ENCODE measurements around the gene DHDH. TPM values are rescaled to one million over a fixed set of nuclear protein-coding genes. Genes with fewer than 3 reads are reported as not detected.

DHDH gene
- total RNA-seq, 2 experiments from 2014 or later = 0.32 to 0.67 TPM

GRCh38 chr19:48938256-48938655 is 4.8 kb downstream of the DHDH start:
- CTCF ChIA-PET = no interaction called here
- POLR2A ChIA-PET = no interaction called here

- POLR2A ChIA-PET = no interaction called here
- CTCF ChIA-PET = interaction anchor here (0.7 kb wide), 1 partner anchor 15 kb away, joined by 3 read pairs; no protein-coding TSS in a partner anchor
Observed at GRCh38 chr19:48940902-48941301, 7.4 kb downstream of the DHDH start.

- ChIA-PET CTCF (interaction anchor here (0.5 to 1.2 kb wide), 3 partner anchors 50 to 184 kb away, joined by 3 read pairs; partner anchors contain the start of gene GYS1), POLR2A (no interaction called here)
Observed at GRCh38 chr19:48943081-48943480, 9.6 kb downstream of the DHDH start.

DNA sequence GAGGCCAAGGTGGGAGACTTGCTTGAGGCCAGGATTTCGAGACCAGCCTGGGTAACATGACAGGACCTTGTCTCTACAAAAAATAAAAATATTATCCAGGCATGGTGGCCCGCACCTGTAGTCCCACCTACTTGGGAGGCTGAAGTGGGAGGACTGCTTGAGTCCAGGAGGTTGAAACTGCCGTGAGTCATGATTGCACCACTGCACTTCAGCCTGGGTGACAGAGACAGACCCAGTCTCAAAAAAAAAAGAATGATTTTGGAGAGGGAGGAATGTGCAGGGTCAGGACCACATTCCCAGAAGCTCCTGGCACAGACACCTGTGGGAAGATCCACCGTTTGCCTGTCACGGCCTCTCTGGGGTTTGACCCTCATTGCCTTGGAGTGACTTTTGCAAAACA is 11.9 kb downstream of the DHDH start:
- CTCF ChIA-PET = no interaction called here
- POLR2A ChIA-PET = no interaction called here

GRCh38 chr19:48945817-48946216 is 12.3 kb downstream of the DHDH start:
- POLR2A ChIA-PET = no interaction called here
- CTCF ChIA-PET = no interaction called here

- POLR2A ChIA-PET = no interaction called here
- CTCF ChIA-PET = no interaction called here
Observed at GRCh38 chr19:48946463-48947257, 13.2 kb downstream of the DHDH start.

- ChIA-PET POLR2A (no interaction called here), CTCF (no interaction called here)
Observed at GRCh38 chr19:48947258-48947542, 13.7 kb downstream of the DHDH start.

DNA sequence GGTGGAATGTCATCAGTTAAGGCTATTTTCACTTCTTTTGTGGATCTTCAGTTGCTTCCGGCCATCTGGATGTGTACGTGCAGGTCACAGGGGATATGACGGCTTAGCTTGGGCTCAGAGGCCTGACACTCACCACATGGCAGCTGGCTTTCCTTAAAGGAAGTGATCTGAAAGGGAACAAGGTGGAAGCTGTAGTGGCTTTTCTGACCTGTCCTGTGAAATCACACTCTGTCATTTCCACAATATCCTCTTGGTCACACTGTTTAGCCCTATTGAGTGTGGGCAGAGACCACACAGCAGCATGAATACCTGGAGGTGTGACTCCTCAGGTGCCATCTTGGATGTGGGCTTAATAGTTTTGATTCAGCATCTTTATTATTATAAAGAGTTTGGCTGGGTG is 16.7 kb downstream of the DHDH start:
- ChIA-PET CTCF (no interaction called here), POLR2A (no interaction called here)

GRCh38 chr19:48950830-48951519 is 17.5 kb downstream of the DHDH start:
- POLR2A ChIA-PET = no interaction called here

GRCh38 chr19:48953141-48953540 is 19.6 kb downstream of the DHDH start:
- CTCF ChIA-PET = interaction anchor here (0.7 to 1.5 kb wide), 4 partner anchors 18 to 110 kb away, joined by 3 to 5 read pairs (median 3); partner anchors contain the start of genes GYS1 and RUVBL2
- POLR2A ChIA-PET = no interaction called here

More at GRCh38 chr19:48950830-48951519, 17.5 kb downstream of the DHDH start:
- CTCF ChIA-PET = no interaction called here

- CTCF ChIA-PET = interaction anchor here (1.0 to 1.5 kb wide), 3 partner anchors 16 to 111 kb away, joined by 3 to 5 read pairs (median 5); partner anchors contain the start of genes GYS1 and RUVBL2
- POLR2A ChIA-PET = interaction anchor here (0.5 to 2.2 kb wide), 6 partner anchors 10 to 39 kb away, joined by 3 to 6 read pairs (median 4); partner anchors contain the start of genes FTL, GYS1 and RUVBL2
Observed at GRCh38 chr19:48953990-48954594, 20.6 kb downstream of the DHDH start.

DNA sequence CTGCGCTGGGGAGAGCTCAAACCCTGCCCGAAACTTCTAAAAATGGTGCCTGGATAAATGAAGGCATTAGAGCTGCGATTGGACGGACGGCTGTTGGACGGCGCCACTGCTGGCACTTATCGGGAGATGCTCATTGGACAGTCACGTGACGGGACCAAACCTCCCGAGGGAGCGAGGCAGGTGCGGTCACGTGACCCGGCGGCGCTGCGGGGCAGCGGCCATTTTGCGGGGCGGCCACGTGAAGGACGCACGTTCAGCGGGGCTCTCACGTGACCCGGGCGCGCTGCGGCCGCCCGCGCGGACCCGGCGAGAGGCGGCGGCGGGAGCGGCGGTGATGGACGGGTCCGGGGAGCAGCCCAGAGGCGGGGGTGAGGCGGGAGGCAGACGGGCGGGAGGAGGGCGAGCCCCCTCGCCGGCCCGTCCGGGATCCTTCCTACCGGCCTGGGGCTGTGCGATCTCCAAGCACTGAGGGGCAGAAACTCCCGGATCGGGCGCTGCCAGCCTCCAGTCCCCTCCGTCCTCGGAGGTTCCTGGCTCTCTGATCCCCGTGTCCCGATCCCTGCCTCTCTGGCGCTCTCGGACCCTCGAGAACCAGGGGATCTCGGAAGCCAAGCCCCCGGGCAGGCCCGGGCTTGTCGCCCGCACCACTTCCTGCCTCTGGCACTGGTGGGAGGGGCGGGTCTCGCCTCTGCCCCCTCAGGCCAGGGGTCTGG is 21.3 kb downstream of the DHDH start, which contains the start of gene BAX:
Gene BAX (plus strand): TSS at position 281 of the 713 bp plus-strand sequence. CDS start 54 bp downstream, at position 335.
- POLR2A ChIA-PET = interaction anchor here (0.5 to 2.2 kb wide), 7 partner anchors 9 to 38 kb away, joined by 3 to 6 read pairs (median 4); partner anchors contain the start of genes FTL, GYS1 and RUVBL2
- CTCF ChIA-PET = interaction anchor here (1.0 to 1.5 kb wide), 2 partner anchors 16 to 39 kb away, joined by 5 read pairs; partner anchors contain the start of genes GYS1 and RUVBL2

DNA sequence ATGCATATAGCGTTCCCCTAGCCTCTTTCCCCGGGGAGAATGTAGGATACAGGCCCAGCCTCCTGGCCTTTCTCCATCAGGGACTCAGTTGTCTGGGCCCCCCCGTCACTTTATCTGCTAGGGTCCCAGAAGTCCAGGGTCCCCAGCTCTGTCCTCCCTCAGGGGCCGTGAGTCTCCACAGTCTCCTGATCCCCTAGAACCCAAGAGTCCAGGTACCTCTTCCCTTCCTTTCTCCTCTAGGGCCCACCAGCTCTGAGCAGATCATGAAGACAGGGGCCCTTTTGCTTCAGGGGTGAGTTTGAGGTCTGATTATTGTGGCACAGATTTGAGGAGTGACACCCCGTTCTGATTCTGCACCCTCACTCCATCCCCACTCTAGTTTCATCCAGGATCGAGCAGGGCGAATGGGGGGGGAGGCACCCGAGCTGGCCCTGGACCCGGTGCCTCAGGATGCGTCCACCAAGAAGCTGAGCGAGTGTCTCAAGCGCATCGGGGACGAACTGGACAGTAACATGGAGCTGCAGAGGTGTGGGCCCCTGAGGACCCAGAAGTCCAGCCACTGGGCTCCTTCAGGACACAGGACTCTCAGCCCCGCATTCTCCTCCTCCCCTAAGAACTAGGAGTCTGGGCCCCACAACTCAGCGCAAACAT is 21.9 kb downstream of the DHDH start:
- ChIA-PET POLR2A (interaction anchor here (1.0 to 2.2 kb wide), 3 partner anchors 9 to 38 kb away, joined by 4 to 6 read pairs (median 4); partner anchors contain the start of genes FTL, GYS1 and RUVBL2), CTCF (no interaction called here)

- CTCF ChIA-PET = interaction anchor here (2.3 kb wide), 1 partner anchor 13 kb away, joined by 7 read pairs; no protein-coding TSS in a partner anchor
- POLR2A ChIA-PET = interaction anchor here (0.7 kb wide), 2 partner anchors 23 to 626 kb away, joined by 4 to 10 read pairs; no protein-coding TSS in a partner anchor
Observed at GRCh38 chr19:48958006-48958405, 24.5 kb downstream of the DHDH start.

DNA sequence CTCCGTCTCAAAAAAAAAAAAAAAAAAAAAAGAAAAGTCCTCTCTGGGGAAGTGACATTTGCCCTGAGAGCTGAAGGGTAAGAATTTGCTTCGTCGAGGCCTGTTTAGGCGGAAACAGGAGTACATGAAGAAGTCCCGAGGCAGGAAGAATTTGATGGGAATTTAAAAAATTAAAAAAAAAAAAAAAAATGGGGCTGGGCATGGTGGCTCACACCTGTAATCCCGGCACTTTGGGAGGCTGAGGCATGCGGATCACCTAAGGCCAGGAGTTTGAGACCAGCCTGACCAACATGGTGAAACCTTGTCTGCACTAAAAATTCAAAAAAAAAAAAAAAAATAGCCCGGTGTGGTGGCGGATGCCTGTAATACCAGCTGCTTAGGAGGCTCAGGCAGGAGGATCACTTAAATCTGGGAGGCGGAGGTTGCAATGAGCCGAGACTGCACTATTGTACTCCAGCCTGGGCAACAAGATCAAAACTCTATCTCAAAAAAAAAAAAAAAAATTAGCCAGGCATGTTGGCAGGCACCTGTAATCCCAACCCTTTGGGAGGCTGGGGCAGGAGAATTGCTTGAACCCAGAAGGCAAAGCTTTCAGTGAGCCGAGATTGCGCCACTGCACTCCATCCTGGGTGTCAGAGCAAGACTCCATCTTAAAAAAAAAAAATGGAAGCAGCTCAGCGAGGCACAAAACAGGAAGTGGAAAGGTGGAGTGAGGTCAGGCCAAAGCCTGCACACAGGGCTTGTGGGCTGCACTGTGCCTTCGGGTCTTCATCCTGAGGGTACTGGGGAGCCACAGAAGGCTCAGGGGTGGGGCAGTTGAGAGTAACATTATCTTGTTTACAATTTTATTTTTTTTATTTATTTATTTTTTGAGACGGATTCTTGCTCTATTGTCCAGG is 26.1 kb downstream of the DHDH start:
- POLR2A ChIA-PET = interaction anchor here (0.5 to 0.6 kb wide), 3 partner anchors 33 to 101 kb away, joined by 3 to 4 read pairs (median 3); no protein-coding TSS in a partner anchor
- CTCF ChIA-PET = interaction anchor here (0.7 to 2.3 kb wide), 5 partner anchors 11 to 164 kb away, joined by 3 to 7 read pairs (median 5); no protein-coding TSS in a partner anchor

- ChIA-PET POLR2A (interaction anchor here (1.5 kb wide), 1 partner anchor 32 kb away, joined by 7 read pairs; the partner anchor contains the start of genes GYS1 and RUVBL2), CTCF (interaction anchor here (0.8 to 0.9 kb wide), 2 partner anchors 10 kb away, joined by 3 read pairs; no protein-coding TSS in a partner anchor)
Observed at GRCh38 chr19:48961051-48961649, 27.7 kb downstream of the DHDH start.

- ChIA-PET POLR2A (interaction anchor here (1.5 kb wide), 1 partner anchor 32 kb away, joined by 7 read pairs; the partner anchor contains the start of genes GYS1 and RUVBL2), CTCF (interaction anchor here (0.7 to 1.0 kb wide), 4 partner anchors 9 to 166 kb away, joined by 3 read pairs; no protein-coding TSS in a partner anchor)
Observed at GRCh38 chr19:48961673-48962028, 28.2 kb downstream of the DHDH start.

All from activated CD8-positive, alpha-beta memory T cell treated with anti-CD3 and anti-CD28 coated beads for 36 hours (primary cell).